Large intestine (tissue), 3 donors: ENCODE data around the gene TMUB1. TPM values are rescaled to one million over a fixed set of nuclear protein-coding genes. Genes with fewer than 3 reads are reported as not detected.

ENCODE experiments used
- DNase-seq, 2 donors: peaks; one replicate each; pipeline versions ENCODE4 v3.0.0 to v3.0.0-alpha.2; 2013
- H3K27ac ChIP-seq: one replicate; pipeline ENCODE4 v1.5.1; 2013; ENCODE audit warnings: low read length
- H3K27me3 ChIP-seq: 2 replicates; pipeline ENCODE4 v1.6.1; 2013; ENCODE audit warnings: low read length; ENCODE audit not compliant: control insufficient read depth, insufficient read depth
- H3K36me3 ChIP-seq: 2 replicates; pipeline ENCODE4 v1.6.1; 2013; ENCODE audit warnings: low read length; ENCODE audit not compliant: control insufficient read depth, insufficient read depth
- H3K4me1 ChIP-seq: one replicate; pipeline ENCODE4 v1.6.1; 2013; ENCODE audit warnings: low read length; ENCODE audit not compliant: control insufficient read depth, insufficient read depth
- H3K4me3 ChIP-seq: one replicate; pipeline ENCODE4 v1.5.1; 2013; ENCODE audit warnings: low read length
- H3K9me3 ChIP-seq: one replicate; pipeline ENCODE4 v1.6.1; 2013; ENCODE audit warnings: mild to moderate bottlenecking, low read depth, low read length, moderate library complexity; ENCODE audit not compliant: control insufficient read depth
- WGBS: methylation state at CpG from one replicate; pipeline ENCODE4 v1.1.5; 2013; ENCODE audit warnings: low lambda C conversion rate; ENCODE audit not compliant: insufficient coverage; 5-methylcytosine and 5-hydroxymethylcytosine counted together
- polyA plus RNA-seq: library from polyadenylated mRNA; unstranded; fragments of 120-200 nt; gene quantifications from one replicate; pipeline ENCODE4 v1.2.1, GENCODE V29; 2013

The TMUB1 gene
- polyA plus RNA-seq, 1 donor: 61.8 TPM

DNA sequence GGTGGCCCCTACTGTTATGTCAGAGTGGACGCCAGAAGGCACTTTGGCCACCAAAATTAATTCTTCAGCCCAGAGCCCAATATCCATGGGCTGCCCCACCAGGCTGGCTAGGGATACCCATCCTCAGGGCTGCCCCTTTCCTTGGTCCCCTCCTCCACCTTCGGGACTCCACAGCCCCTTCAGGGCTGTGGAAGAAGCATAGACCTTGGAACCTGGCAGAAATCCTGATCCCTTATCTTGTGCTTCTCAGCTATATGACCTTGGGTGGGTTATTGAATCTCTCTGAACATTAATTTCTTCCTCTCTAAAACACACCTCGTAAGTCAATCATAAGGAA, 499 bp upstream of the TMUB1 start:
- H3K4me3 ChIP-seq: peak overlapping the region; percentile 59
- peaks cover 44% of the 10 kb centered on the region for H3K4me1 ChIP-seq
- H3K27ac ChIP-seq: peak overlapping the region; percentile 41
- no peaks in the 10 kb centered on the region for H3K36me3 ChIP-seq
- no peaks in the 10 kb centered on the region for H3K27me3 ChIP-seq
- WGBS: 20% methylated on average over 1 of the region's 3 CpGs
- H3K9me3 ChIP-seq: no peaks in the 10 kb centered on the region
- no peak for DNase-seq

- H3K36me3 ChIP-seq: peaks cover 2% of the 10 kb centered on the region
- H3K4me3 ChIP-seq: peak overlapping the region; percentile 59
- H3K4me1 ChIP-seq: peaks cover 46% of the 10 kb centered on the region
- no peaks in the 10 kb centered on the region for H3K9me3 ChIP-seq
- peak overlapping the region; percentile 96 for H3K27ac ChIP-seq
- DNase-seq: no peak
- WGBS: no CpG with 5 or more reads among the region's 42 CpGs
- no peaks in the 10 kb centered on the region for H3K27me3 ChIP-seq
Measured at GRCh38 chr7:151082141-151083070, 887 bp downstream of the TMUB1 start.

- Histone ChIP-seq H3K27ac (peak overlapping the region; percentile 96), H3K27me3 (no peaks in the 10 kb centered on the region), H3K4me1 (peaks cover 56% of the 10 kb centered on the region), H3K9me3 (no peaks in the 10 kb centered on the region), H3K36me3 (peaks cover 11% of the 10 kb centered on the region), H3K4me3 (peak overlapping the region; percentile 98)
- WGBS: no CpG with 5 or more reads among the region's 64 CpGs
- peak in 1 of 2 donors; percentile 83 for DNase-seq
Measured at GRCh38 chr7:151081170-151082101, 1.9 kb downstream of the TMUB1 start.

DNA sequence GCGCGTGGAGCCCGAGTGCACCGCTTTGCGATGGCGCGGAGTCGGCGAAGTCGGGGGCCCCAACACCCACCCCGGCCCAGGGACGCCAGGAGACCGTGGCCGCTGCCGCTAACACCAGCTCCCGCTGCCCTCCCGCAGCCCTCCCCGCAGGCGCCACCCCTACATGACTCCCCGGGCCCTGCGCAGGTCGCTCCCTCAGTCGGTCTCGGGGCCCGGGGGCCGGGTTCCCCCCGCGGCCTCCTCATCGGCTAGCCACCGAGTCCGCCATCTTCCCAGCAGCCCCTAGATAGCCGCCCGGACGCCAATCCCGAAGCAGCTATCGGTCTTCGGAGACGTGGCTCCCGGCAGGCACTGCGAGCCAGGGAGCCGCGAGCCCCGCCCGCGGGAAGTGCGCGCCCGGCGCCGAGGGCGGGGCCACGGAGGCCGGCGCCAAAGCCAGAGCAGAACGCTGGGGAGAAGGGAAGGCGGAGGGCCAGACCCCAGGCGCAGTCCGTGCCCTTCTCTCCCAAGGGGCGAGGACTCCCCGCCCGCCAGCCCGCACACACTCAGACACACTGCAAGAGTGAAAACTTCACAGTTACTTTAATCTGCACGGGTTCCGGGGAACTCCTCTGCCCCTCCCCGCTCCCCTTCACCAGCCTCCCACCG, 2.6 kb downstream of the TMUB1 start, which contains the start of gene FASTK:
FASTK (minus strand) TSS at position 288 of the 648 bp plus-strand sequence; CDS start at position 245, 43 bp downstream.
- DNase-seq: peak; percentile 93 to 96
- H3K4me1 ChIP-seq: peaks cover 55% of the 10 kb centered on the region
- WGBS: no CpG with 5 or more reads among the region's 66 CpGs

DNA sequence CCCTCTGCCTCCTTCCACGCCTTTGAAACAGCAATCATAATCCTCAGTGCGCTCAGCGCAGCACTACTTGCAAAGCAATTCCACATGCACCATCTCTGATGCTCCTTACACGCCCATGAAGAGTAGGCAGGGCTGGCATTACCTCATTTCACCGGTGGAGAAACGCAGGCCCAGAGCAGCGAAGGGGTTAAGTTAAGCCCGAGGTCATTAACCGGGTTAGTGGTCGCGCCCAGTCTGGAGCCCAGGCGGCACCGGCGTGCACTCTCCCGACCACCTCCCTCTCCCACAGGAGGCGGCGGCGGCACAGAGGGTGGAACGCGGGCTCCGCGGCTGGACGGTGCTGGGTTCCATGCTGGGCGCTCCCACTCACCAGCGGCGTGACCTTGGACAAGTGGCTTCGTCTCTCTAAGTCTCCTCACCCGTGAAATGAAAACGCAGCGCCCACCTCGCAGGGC, 3.2 kb downstream of the TMUB1 start:
- peaks cover 52% of the 10 kb centered on the region for H3K4me1 ChIP-seq

More for the DNA sequence above, 2.6 kb downstream of the TMUB1 start, which contains the start of gene FASTK:
- H3K36me3 ChIP-seq: peaks cover 19% of the 10 kb centered on the region
- no peaks in the 10 kb centered on the region for H3K27me3 ChIP-seq
- H3K27ac ChIP-seq: peak within 1 kb of the TSS; percentile 96
- H3K9me3 ChIP-seq: no peaks in the 10 kb centered on the region
- H3K4me3 ChIP-seq: peak within 1 kb of the TSS; percentile 98

GRCh38 chr7:151079199-151079910, 3.9 kb downstream of the TMUB1 start:
- no CpG with 5 or more reads among the region's 27 CpGs for WGBS
- DNase-seq: no peak
- Histone ChIP-seq H3K9me3 (no peaks in the 10 kb centered on the region), H3K4me1 (peaks cover 52% of the 10 kb centered on the region), H3K27me3 (no peaks in the 10 kb centered on the region), H3K4me3 (peak overlapping the region; percentile 98), H3K36me3 (peaks cover 32% of the 10 kb centered on the region), H3K27ac (peak overlapping the region; percentile 87)

More for the DNA sequence above, 3.2 kb downstream of the TMUB1 start:
- no peaks in the 10 kb centered on the region for H3K27me3 ChIP-seq
- no peaks in the 10 kb centered on the region for H3K9me3 ChIP-seq
- WGBS: no CpG with 5 or more reads among the region's 31 CpGs
- peak in 1 of 2 donors; percentile 61 for DNase-seq
- H3K4me3 ChIP-seq: peak overlapping the region; percentile 98
- H3K27ac ChIP-seq: peak overlapping the region; percentile 87
- H3K36me3 ChIP-seq: peaks cover 24% of the 10 kb centered on the region

DNA sequence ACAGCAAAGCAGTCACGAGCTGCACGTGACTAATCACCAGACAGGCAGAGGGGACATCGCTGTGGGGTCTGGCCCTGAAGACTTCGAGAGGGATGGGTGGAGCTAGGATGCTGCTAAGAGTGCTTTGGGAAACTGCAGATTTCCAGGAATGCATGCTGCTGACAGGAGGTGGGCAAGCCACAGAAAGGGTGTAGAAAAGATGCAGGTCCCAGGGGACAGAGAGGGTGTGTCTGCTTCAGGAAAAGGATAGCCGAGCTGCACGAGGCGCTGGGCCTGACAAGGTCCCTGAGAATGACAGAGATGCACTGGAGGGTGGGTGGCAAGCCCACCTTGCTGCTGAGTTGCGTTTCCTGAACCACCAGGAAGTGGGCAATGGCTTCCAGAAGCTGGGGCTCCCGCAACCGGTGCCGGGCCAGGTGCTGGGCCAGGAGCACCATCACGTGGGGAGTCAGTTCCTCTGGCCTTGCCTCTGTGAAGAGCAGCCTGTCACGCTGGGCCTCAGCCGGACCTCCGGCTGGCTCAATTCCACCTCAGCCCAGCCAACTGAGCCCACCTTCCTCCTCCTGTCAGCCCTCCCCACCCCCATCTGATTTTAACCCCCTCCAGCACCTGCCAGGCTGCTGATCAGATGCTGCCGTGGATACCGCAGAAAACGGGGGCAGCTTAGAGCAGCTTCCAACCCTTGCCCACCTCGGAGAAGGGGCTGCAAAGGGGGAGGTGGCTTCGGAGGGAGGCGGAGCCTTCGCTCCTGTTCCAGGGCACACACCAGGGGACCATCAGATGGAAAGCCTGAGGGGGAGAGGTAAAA, 4.9 kb downstream of the TMUB1 start:
- H3K9me3 ChIP-seq: no peaks in the 10 kb centered on the region
- peaks cover 48% of the 10 kb centered on the region for H3K4me1 ChIP-seq
- H3K27me3 ChIP-seq: no peaks in the 10 kb centered on the region
- H3K27ac ChIP-seq: peak overlapping the region; percentile 69
- H3K4me3 ChIP-seq: no peak overlapping the region
- H3K36me3 ChIP-seq: peaks cover 41% of the 10 kb centered on the region
- DNase-seq: peak in 1 of 2 donors; percentile 86
- no CpG with 5 or more reads among the region's 22 CpGs for WGBS

GRCh38 chr7:151077705-151078232, 5.5 kb downstream of the TMUB1 start:
- Histone ChIP-seq H3K4me1 (peaks cover 48% of the 10 kb centered on the region), H3K36me3 (peaks cover 44% of the 10 kb centered on the region), H3K9me3 (no peaks in the 10 kb centered on the region), H3K27me3 (no peaks in the 10 kb centered on the region), H3K27ac (peak overlapping the region; percentile 69), H3K4me3 (no peak overlapping the region)
- peak in 1 of 2 donors; percentile 83 for DNase-seq
- WGBS: no CpG with 5 or more reads among the region's 10 CpGs
